H9 (cell line): ENCODE results near the gene KDM2A. TPM values are rescaled to one million over a fixed set of nuclear protein-coding genes. Genes with fewer than 3 reads are reported as not detected.

Source experiments
- DNase-seq: peaks from one replicate; pipeline ENCODE4 v3.0.0-alpha.2; 2017
- H2AFZ ChIP-seq: one replicate; pipeline ENCODE4 v1.6.1; 2013; ENCODE audit warnings: mild to moderate bottlenecking, low read length, control low read depth, moderate library complexity
- H2AK5ac ChIP-seq: 2 replicates; pipeline ENCODE4 v1.6.1; 2013; ENCODE audit warnings: low read length, control low read depth, mixed read lengths; ENCODE audit not compliant: insufficient read length
- H2BK120ac ChIP-seq: one replicate; pipeline ENCODE4 v1.6.1; 2013; ENCODE audit warnings: low read depth, mild to moderate bottlenecking, low read length, control low read depth, inconsistent platforms; ENCODE audit not compliant: poor library complexity, severe bottlenecking
- H2BK12ac ChIP-seq: 2 replicates; pipeline ENCODE4 v1.6.1; 2013; ENCODE audit warnings: low read length, control low read depth, mixed read lengths, low read depth; ENCODE audit not compliant: insufficient read length
- H2BK15ac ChIP-seq: 2 replicates; pipeline ENCODE4 v1.6.1; 2013; ENCODE audit warnings: low read depth, low read length, control low read depth
- H2BK20ac ChIP-seq: one replicate; pipeline ENCODE4 v1.6.1; 2013; ENCODE audit warnings: low read depth, mild to moderate bottlenecking, low read length, control low read depth, inconsistent platforms; ENCODE audit not compliant: poor library complexity, severe bottlenecking
- H2BK5ac ChIP-seq: 2 replicates; pipeline ENCODE4 v1.6.1; 2013; ENCODE audit warnings: low read length, control low read depth, mixed read lengths; ENCODE audit not compliant: insufficient read length
- H3K14ac ChIP-seq: 2 replicates; pipeline ENCODE4 v1.6.1; 2013; ENCODE audit warnings: low read length, control low read depth; ENCODE audit not compliant: insufficient read depth
- H3K18ac ChIP-seq: 2 replicates; pipeline ENCODE4 v1.6.1; 2013; ENCODE audit warnings: low read depth, mild to moderate bottlenecking, mixed read lengths, low read length, control low read depth; ENCODE audit not compliant: insufficient read length
- H3K23ac ChIP-seq: 2 replicates; pipeline ENCODE4 v1.6.1; 2013; ENCODE audit warnings: low read length, control low read depth, mixed read lengths, low read depth; ENCODE audit not compliant: insufficient read length
- H3K23me2 ChIP-seq: 2 replicates; pipeline ENCODE4 v1.6.1; 2013; ENCODE audit warnings: low read depth, mild to moderate bottlenecking, mixed read lengths, low read length, control low read depth; ENCODE audit not compliant: insufficient read length, poor library complexity, severe bottlenecking
- H3K27ac ChIP-seq: 2 replicates; pipeline ENCODE4 v1.5.1; 2013; ENCODE audit warnings: low read length, control low read depth, mixed read lengths, low read depth; ENCODE audit not compliant: insufficient read length
- H3K27me3 ChIP-seq: 2 replicates; pipeline ENCODE4 v1.6.1; 2013; ENCODE audit warnings: low read length, control low read depth, inconsistent platforms; ENCODE audit not compliant: insufficient read depth
- H3K4ac ChIP-seq: 2 replicates; pipeline ENCODE4 v1.6.1; 2013; ENCODE audit warnings: low read depth, mild to moderate bottlenecking, control low read depth, inconsistent platforms, low read length, moderate library complexity
- H3K4me1 ChIP-seq: 2 replicates; pipeline ENCODE4 v1.6.1; 2013; ENCODE audit warnings: low read length, control low read depth, inconsistent platforms; ENCODE audit not compliant: insufficient read depth
- H3K4me2 ChIP-seq: 2 replicates; pipeline ENCODE4 v1.6.1; 2013; ENCODE audit warnings: low read length, control low read depth, mixed read lengths; ENCODE audit not compliant: insufficient read length, insufficient read depth
- H3K56ac ChIP-seq: 2 replicates; pipeline ENCODE4 v1.6.1; 2013; ENCODE audit warnings: low read depth, mild to moderate bottlenecking, mixed read lengths, low read length, control low read depth; ENCODE audit not compliant: insufficient read length
- H3K79me1 ChIP-seq: 2 replicates; pipeline ENCODE4 v1.6.1; 2013; ENCODE audit warnings: low read depth, mild to moderate bottlenecking, moderate library complexity, low read length, control low read depth, inconsistent platforms; ENCODE audit not compliant: insufficient read depth, poor library complexity, severe bottlenecking
- H3K79me2 ChIP-seq: 2 replicates; pipeline ENCODE4 v1.6.1; 2013; ENCODE audit warnings: low read length, control low read depth, inconsistent platforms; ENCODE audit not compliant: insufficient read depth
- H3K9ac ChIP-seq: 2 replicates; pipeline ENCODE4 v1.6.1; 2013; ENCODE audit warnings: low read length, control low read depth, mixed read lengths; ENCODE audit not compliant: insufficient read length; ENCODE audit errors: extremely low read depth
- H3K9me3 ChIP-seq: one replicate; pipeline ENCODE4 v1.6.1; 2013; ENCODE audit warnings: low read depth, low read length, inconsistent platforms; ENCODE audit not compliant: control insufficient read depth
- H3T11ph ChIP-seq: one replicate; pipeline ENCODE4 v1.6.1; 2013; ENCODE audit warnings: mild to moderate bottlenecking, low read length, control low read depth, inconsistent platforms
- H4K20me1 ChIP-seq: one replicate; pipeline ENCODE4 v1.6.1; 2013; ENCODE audit not compliant: control insufficient read depth, insufficient read length, insufficient read depth
- H4K5ac ChIP-seq: 2 replicates; pipeline ENCODE4 v1.6.1; 2013; ENCODE audit warnings: low read depth, mild to moderate bottlenecking, mixed read lengths, low read length, control low read depth; ENCODE audit not compliant: insufficient read length
- H4K8ac ChIP-seq: replicated peaks from 2 replicates; pipeline ENCODE4 v1.6.1; 2013; ENCODE audit warnings: low read length, control low read depth, mixed read lengths, low read depth; ENCODE audit not compliant: insufficient read length
- H4K91ac ChIP-seq: 2 replicates; pipeline ENCODE4 v1.6.1; 2013; ENCODE audit warnings: low read depth, mild to moderate bottlenecking, moderate library complexity, mixed read lengths, low read length, control low read depth; ENCODE audit not compliant: insufficient read length
- H3K27ac Mint-ChIP-seq, 3 experiments: 2 replicates in 2 of 3; 3 replicates in 1 of 3; pipeline ENCODE4 v1.8.0; 2020 to 2021; ENCODE audit warnings: mixed read lengths in 3 of 3, mild to moderate bottlenecking in 1 of 3, moderate library complexity in 1 of 3
- H3K27me3 Mint-ChIP-seq: 2 replicates; pipeline ENCODE4 v1.8.0; 2021; ENCODE audit warnings: low read depth, mild to moderate bottlenecking, moderate library complexity, mixed read lengths
- H3K36me3 Mint-ChIP-seq, 3 experiments: 2 replicates in 2 of 3; 3 replicates in 1 of 3; pipeline ENCODE4 v1.8.0; 2020 to 2021; ENCODE audit warnings: low read depth in 3 of 3, mixed read lengths in 3 of 3; ENCODE audit not compliant: insufficient read depth in 1 of 3
- H3K4me1 Mint-ChIP-seq, 2 experiments: 2 replicates each; pipeline ENCODE4 v1.8.0; 2020; ENCODE audit warnings: mixed read lengths in 2 of 2
- H3K4me3 Mint-ChIP-seq, 2 experiments: 2 replicates in 1 of 2; 3 replicates in 1 of 2; pipeline ENCODE4 v1.8.0; 2020 to 2021; ENCODE audit warnings: mild to moderate bottlenecking in 2 of 2, mixed read lengths in 2 of 2, moderate library complexity in 1 of 2
- H3K9me3 Mint-ChIP-seq, 2 experiments: 2 replicates in 1 of 2; 3 replicates in 1 of 2; pipeline ENCODE4 v1.8.0; 2020; ENCODE audit warnings: mild to moderate bottlenecking in 2 of 2, mixed read lengths in 2 of 2, moderate library complexity in 1 of 2
- WGBS: extraction: QIAGEN DNeasy Blood & Tissue Kit; methylation state at CpG from one replicate; pipeline ENCODE4 v1.1.7; 2013; ENCODE audit warnings: missing lambda C conversion rate, low lambda C conversion rate, mixed read lengths; ENCODE audit not compliant: insufficient read length; ENCODE audit errors: extremely low coverage; 5-methylcytosine and 5-hydroxymethylcytosine counted together
- total RNA-seq: library from RNA; stranded (reverse); gene quantifications from 2 replicates; pipeline ENCODE4 v1.2.1, GENCODE V29; 2021
- TF ChIP-seq, protein P1 (sequence below): fragments of 200-600 bp; sonication (generic); conservative IDR thresholded peaks from 3 replicates; pipeline ENCODE4 v1.8.0; 2021; ENCODE audit warnings: antibody characterized with exemption, mild to moderate bottlenecking

Gene KDM2A
- total RNA-seq, 1 experiment from 2014 or later = 85.9 TPM

- TF ChIP-seq, protein P1, sequence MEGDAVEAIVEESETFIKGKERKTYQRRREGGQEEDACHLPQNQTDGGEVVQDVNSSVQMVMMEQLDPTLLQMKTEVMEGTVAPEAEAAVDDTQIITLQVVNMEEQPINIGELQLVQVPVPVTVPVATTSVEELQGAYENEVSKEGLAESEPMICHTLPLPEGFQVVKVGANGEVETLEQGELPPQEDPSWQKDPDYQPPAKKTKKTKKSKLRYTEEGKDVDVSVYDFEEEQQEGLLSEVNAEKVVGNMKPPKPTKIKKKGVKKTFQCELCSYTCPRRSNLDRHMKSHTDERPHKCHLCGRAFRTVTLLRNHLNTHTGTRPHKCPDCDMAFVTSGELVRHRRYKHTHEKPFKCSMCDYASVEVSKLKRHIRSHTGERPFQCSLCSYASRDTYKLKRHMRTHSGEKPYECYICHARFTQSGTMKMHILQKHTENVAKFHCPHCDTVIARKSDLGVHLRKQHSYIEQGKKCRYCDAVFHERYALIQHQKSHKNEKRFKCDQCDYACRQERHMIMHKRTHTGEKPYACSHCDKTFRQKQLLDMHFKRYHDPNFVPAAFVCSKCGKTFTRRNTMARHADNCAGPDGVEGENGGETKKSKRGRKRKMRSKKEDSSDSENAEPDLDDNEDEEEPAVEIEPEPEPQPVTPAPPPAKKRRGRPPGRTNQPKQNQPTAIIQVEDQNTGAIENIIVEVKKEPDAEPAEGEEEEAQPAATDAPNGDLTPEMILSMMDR = no peak
- H3K14ac ChIP-seq = peak overlapping the region; percentile 88
- H3K4me2 ChIP-seq = peak overlapping the region; percentile 98
- H4K20me1 ChIP-seq = no peaks in the 10 kb centered on the region
- peak overlapping the region; percentile 1 for H3K23ac ChIP-seq
- peak overlapping the region; percentile 68 for H3K4ac ChIP-seq
- peak overlapping the region; percentile 90 for H2BK120ac ChIP-seq
- no peak overlapping the region for H4K8ac ChIP-seq
- no peak overlapping the region for H2BK15ac ChIP-seq
- peaks cover 19% of the 10 kb centered on the region for H3K23me2 ChIP-seq
- Mint-ChIP-seq H3K27me3 (no peaks in the 10 kb centered on the region), H3K4me3 (peak overlapping the region; percentile 97 to 99), H3K9me3 (no peaks in the 10 kb centered on the region), H3K4me1 (peaks cover 36 to 37% of the 10 kb centered on the region in 2 experiments), H3K27ac (peak overlapping the region; percentile 99), H3K36me3 (peaks cover 30 to 57% (median 37%) of the 10 kb centered on the region in 3 experiments)
- H3K79me1 ChIP-seq = peaks cover 6% of the 10 kb centered on the region
- DNase-seq = peak; percentile 44
- H3K4me1 ChIP-seq = peaks cover 5% of the 10 kb centered on the region; the same call in 1 of the 2 replicates
- peak overlapping the region; percentile 1 for H2BK12ac ChIP-seq
- H3K9me3 ChIP-seq = no peaks in the 10 kb centered on the region
- peak overlapping the region; percentile 82 for H3K56ac ChIP-seq
- H3K27ac ChIP-seq = peak overlapping the region; percentile 80
- no CpG with 5 or more reads among the region's 16 CpGs for WGBS
- H3K18ac ChIP-seq = peak overlapping the region; percentile 90
- no peaks in the 10 kb centered on the region for H3K27me3 ChIP-seq
- H3T11ph ChIP-seq = peak overlapping the region; percentile 36
- peaks cover 21% of the 10 kb centered on the region; the same call in 1 of the 2 replicates for H3K79me2 ChIP-seq
- H3K9ac ChIP-seq = peak overlapping the region; percentile 95
- peak overlapping the region; percentile 81 for H4K5ac ChIP-seq
- no peak overlapping the region for H2AFZ ChIP-seq
- H2AK5ac ChIP-seq = peak overlapping the region; percentile 43
- no peak overlapping the region for H4K91ac ChIP-seq
- H2BK5ac ChIP-seq = peak overlapping the region; percentile 89
- H2BK20ac ChIP-seq = no peak overlapping the region
Measured at GRCh38 chr11:67240576-67241389, 121.7 kb downstream of the KDM2A start.
